OCI-LY1 (cell line): ENCODE data around the gene GNAQ.

Source experiments
- H2AFZ ChIP-seq: fragments of 200-600 bp; sonication (generic), shearing (Covaris generic); 2 replicates; pipeline ENCODE4 v1.6.0; 2014; ENCODE audit warnings: antibody characterized with exemption, mild to moderate bottlenecking, low read length
- H3F3A ChIP-seq: fragments of 200-600 bp; sonication (generic), shearing (Covaris generic); 2 replicates; pipeline ENCODE4 v1.6.0; 2014; ENCODE audit warnings: mild to moderate bottlenecking, antibody characterized with exemption, low read length, moderate library complexity; ENCODE audit not compliant: insufficient read depth
- H3K27ac ChIP-seq: fragments of 200-600 bp; sonication (generic); 2 replicates; pipeline ENCODE4 v1.5.1; 2014; ENCODE audit warnings: low read length, mixed run types, mild to moderate bottlenecking, low read depth; ENCODE audit not compliant: poor library complexity, severe bottlenecking
- H3K27me3 ChIP-seq: fragments of 200-600 bp; sonication (generic); 2 replicates; pipeline ENCODE4 v1.6.0; 2014; ENCODE audit warnings: antibody characterized with exemption, mild to moderate bottlenecking, low read length, moderate library complexity; ENCODE audit not compliant: insufficient read depth
- H3K36me3 ChIP-seq: fragments of 200-600 bp; sonication (generic); 2 replicates; pipeline ENCODE4 v1.6.1; 2014; ENCODE audit warnings: mild to moderate bottlenecking, antibody characterized with exemption, low read length, moderate library complexity, mixed read lengths; ENCODE audit not compliant: insufficient read depth
- H3K4me1 ChIP-seq: fragments of 200-600 bp; sonication (generic); 2 replicates; pipeline ENCODE4 v1.5.1; 2014; ENCODE audit warnings: mild to moderate bottlenecking, low read length, moderate library complexity; ENCODE audit not compliant: insufficient read depth, severe bottlenecking
- H3K4me2 ChIP-seq: fragments of 200-600 bp; sonication (generic), shearing (Covaris generic); 2 replicates; pipeline ENCODE4 v1.6.1; 2014; ENCODE audit warnings: low read length
- H3K4me3 ChIP-seq: fragments of 200-600 bp; sonication (generic); 2 replicates; pipeline ENCODE4 v1.5.1; 2014; ENCODE audit warnings: low read length, low read depth, mild to moderate bottlenecking, mixed read lengths; ENCODE audit not compliant: poor library complexity, severe bottlenecking
- H3K79me2 ChIP-seq: fragments of 200-600 bp; shearing (Covaris generic); 2 replicates; pipeline ENCODE4 v1.6.1; 2016; ENCODE audit warnings: mixed run types, low read length, mixed read lengths; ENCODE audit not compliant: insufficient read depth
- H3K9ac ChIP-seq: fragments of 200-600 bp; sonication (generic), shearing (Covaris generic); 2 replicates; pipeline ENCODE4 v1.6.1; 2014; ENCODE audit warnings: mild to moderate bottlenecking, low read length, mixed read lengths
- H3K9me2 ChIP-seq: fragments of 200-600 bp; sonication (generic), shearing (Covaris generic); 2 replicates; pipeline ENCODE4 v1.6.1; 2014; ENCODE audit warnings: low read depth, mild to moderate bottlenecking, low read length, mixed read lengths
- H3K9me3 ChIP-seq: fragments of 200-600 bp; shearing (Covaris generic); 2 replicates; pipeline ENCODE4 v1.6.1; 2014; ENCODE audit warnings: low read length, mixed read lengths
- H4K20me1 ChIP-seq: fragments of 200-600 bp; sonication (generic), shearing (Covaris generic); 2 replicates; pipeline ENCODE4 v1.6.0; 2016; ENCODE audit warnings: mild to moderate bottlenecking, low read length; ENCODE audit not compliant: insufficient read depth
- EZH2 ChIP-seq: fragments of 200-600 bp; sonication (generic), shearing (Covaris generic); IDR thresholded peaks from 2 replicates; pipeline ENCODE4 v1.8.0; 2017; ENCODE audit warnings: borderline replicate concordance, mixed run types, mild to moderate bottlenecking, antibody characterized with exemption, low read length, moderate library complexity, mixed read lengths
- TF ChIP-seq, protein P1 (sequence below): fragments of 200-600 bp; sonication (generic), shearing (Covaris generic); IDR thresholded peaks from 2 replicates; pipeline ENCODE4 v1.5.1; 2017; ENCODE audit warnings: mild to moderate bottlenecking, antibody characterized with exemption, low read length, moderate library complexity, mixed read lengths

The GNAQ gene

GRCh38 chr9:77896938-77897667 lies 134.5 kb downstream of the GNAQ start:
- no peak overlapping the region for H2AFZ ChIP-seq
- H3K9me3 ChIP-seq: no peaks in the 10 kb centered on the region
- H3K4me3 ChIP-seq: no peak overlapping the region
- no peak overlapping the region for H3K9ac ChIP-seq
- no peaks in the 10 kb centered on the region for H3K4me1 ChIP-seq
- no peaks in the 10 kb centered on the region for H3K36me3 ChIP-seq
- H4K20me1 ChIP-seq: no peaks in the 10 kb centered on the region
- H3F3A ChIP-seq: no peaks in the 10 kb centered on the region
- no peak overlapping the region for H3K27ac ChIP-seq
- TF ChIP-seq, protein P1, sequence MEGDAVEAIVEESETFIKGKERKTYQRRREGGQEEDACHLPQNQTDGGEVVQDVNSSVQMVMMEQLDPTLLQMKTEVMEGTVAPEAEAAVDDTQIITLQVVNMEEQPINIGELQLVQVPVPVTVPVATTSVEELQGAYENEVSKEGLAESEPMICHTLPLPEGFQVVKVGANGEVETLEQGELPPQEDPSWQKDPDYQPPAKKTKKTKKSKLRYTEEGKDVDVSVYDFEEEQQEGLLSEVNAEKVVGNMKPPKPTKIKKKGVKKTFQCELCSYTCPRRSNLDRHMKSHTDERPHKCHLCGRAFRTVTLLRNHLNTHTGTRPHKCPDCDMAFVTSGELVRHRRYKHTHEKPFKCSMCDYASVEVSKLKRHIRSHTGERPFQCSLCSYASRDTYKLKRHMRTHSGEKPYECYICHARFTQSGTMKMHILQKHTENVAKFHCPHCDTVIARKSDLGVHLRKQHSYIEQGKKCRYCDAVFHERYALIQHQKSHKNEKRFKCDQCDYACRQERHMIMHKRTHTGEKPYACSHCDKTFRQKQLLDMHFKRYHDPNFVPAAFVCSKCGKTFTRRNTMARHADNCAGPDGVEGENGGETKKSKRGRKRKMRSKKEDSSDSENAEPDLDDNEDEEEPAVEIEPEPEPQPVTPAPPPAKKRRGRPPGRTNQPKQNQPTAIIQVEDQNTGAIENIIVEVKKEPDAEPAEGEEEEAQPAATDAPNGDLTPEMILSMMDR: no peak
- no peak for TF ChIP-seq EZH2
- no peaks in the 10 kb centered on the region for H3K79me2 ChIP-seq
- H3K9me2 ChIP-seq: no peaks in the 10 kb centered on the region
- H3K4me2 ChIP-seq: no peak overlapping the region
- H3K27me3 ChIP-seq: no peaks in the 10 kb centered on the region

DNA sequence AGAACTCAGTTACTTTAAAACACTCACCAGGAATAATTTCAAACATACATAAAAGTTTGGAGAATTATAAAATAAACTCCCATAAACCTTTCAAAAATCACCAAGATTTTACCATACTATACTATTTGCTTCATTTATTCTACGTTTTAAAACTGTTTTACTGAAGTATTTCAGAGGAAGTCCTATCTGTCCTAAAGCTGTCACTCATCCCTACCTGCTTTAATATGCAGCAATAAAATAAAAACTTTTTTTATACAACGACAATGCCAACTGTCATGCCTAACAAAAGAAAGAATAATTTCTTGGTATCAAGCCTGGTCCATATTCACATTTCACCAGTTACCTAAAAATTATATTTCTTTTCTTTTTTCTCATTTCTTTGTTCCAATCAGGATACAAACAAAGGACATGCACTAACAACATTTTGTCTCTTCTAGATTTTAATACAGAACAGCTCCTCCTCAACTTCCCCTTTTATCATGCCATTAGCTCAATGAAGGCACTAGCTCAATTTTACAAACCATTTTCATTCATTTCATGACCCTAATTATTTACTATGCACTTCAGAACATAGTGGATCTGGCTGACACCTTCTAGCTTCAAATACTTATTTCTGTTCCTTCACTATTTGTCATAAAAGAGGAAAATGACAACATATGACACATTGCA lies 135.2 kb downstream of the GNAQ start:
- TF ChIP-seq, protein P1: no peak
- no peak for TF ChIP-seq EZH2
- no peaks in the 10 kb centered on the region for H4K20me1 ChIP-seq

GRCh38 chr9:77893706-77894105 lies 137.9 kb downstream of the GNAQ start:
- H2AFZ ChIP-seq: no peak overlapping the region
- no peak overlapping the region for H3K27ac ChIP-seq
- H3K9ac ChIP-seq: no peak overlapping the region
- peaks cover 4% of the 10 kb centered on the region; the same call in 1 of the 2 replicates for H3K27me3 ChIP-seq
- H3K4me2 ChIP-seq: no peak overlapping the region
- H4K20me1 ChIP-seq: no peaks in the 10 kb centered on the region
- H3K79me2 ChIP-seq: no peaks in the 10 kb centered on the region
- TF ChIP-seq, protein P1: no peak
- TF ChIP-seq EZH2: no peak
- no peak overlapping the region for H3K4me3 ChIP-seq
- H3K36me3 ChIP-seq: no peaks in the 10 kb centered on the region
- no peaks in the 10 kb centered on the region for H3F3A ChIP-seq
- no peaks in the 10 kb centered on the region for H3K4me1 ChIP-seq
- no peaks in the 10 kb centered on the region for H3K9me3 ChIP-seq
- no peaks in the 10 kb centered on the region for H3K9me2 ChIP-seq

More for the DNA sequence above, 135.2 kb downstream of the GNAQ start:
- H2AFZ ChIP-seq: no peak overlapping the region
- no peaks in the 10 kb centered on the region for H3K9me2 ChIP-seq
- H3K36me3 ChIP-seq: no peaks in the 10 kb centered on the region
- H3K4me2 ChIP-seq: no peak overlapping the region
- no peaks in the 10 kb centered on the region for H3K79me2 ChIP-seq
- no peaks in the 10 kb centered on the region for H3K9me3 ChIP-seq
- H3F3A ChIP-seq: no peaks in the 10 kb centered on the region
- peaks cover 3% of the 10 kb centered on the region; the same call in 1 of the 2 replicates for H3K27me3 ChIP-seq
- no peak overlapping the region for H3K4me3 ChIP-seq
- no peak overlapping the region for H3K9ac ChIP-seq
- H3K4me1 ChIP-seq: no peaks in the 10 kb centered on the region
- no peak overlapping the region for H3K27ac ChIP-seq
